Measurements from ENCODE around the gene ZMYND8.

The ZMYND8 gene

DNA sequence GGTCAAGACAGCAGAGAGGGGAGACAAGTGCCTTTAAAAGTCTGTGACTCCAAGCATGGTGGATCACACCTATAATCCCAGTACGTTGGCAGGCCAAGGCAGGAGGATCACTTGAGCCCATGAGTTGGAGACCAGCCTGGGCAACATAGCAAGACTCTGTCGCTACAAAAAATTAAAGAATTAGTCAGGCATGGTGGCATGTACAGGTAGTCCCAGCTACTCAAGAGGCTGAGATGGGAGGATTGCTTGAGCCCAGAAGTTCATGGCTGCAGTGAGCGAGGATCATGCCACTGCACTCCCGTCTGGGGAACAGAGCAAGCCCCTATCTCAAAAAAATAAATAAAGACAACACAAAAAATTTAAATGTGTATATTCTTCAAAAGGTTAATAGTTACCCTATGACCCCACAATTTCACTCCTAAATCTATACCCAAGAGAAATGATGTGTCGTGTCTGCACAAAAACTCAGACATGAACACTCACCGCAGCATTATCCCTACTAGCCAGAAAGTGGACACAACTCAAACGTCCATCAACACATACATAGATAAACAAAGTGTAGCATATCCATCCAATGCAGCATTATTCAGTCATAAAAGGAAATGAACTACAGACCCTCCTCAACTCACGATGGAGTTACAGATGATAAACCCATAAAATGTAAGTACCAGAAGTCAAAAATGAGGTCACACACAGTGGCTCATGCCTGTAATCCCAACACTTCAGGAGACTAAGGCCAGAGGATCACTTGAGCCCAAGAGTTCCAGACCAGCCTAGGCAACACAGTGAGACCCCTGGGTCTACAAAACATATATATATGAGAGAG is 23.9 kb downstream of the ZMYND8 start:
- DNase-seq (ENCODE audit: low read depth in 2 of 2): no peak

DNA sequence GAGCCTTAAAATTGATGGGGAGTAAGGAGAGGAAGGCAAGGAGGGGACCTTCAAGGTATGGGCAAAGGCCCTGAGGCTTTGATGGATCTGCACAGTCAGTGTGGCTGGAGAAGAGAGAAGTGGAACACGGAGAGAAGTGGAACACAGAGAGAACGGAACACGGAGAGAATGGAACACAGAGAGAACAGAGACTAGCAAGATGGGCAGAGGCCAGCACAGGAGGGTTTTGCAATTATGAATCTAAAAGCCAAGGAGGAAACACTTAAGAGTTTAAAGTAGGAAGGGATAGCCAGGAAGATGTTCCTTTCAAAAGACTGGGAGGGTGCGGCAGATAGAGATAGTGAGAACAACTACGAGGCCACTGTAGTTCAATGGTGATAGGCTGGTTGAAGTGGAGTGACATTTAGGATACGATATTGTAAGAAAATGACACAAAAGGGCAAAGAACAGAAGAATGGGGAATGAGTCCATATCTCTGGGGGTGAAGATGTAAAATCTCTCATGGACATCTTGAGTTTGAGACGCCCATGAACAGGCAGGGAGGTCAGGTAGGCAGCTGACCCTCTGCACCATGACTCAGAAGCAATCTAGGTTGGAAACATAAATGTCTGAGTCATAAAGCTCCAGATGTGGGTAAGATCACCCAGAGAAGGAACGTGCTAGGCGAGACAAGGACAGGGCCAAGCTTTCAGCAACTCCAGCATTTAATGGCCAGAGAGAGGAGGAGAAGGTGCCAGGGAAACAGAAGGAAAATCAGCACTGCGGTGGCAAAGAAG is 25.4 kb downstream of the ZMYND8 start:
- DNase-seq (ENCODE audit: low read depth in 2 of 2): no peak

DNA sequence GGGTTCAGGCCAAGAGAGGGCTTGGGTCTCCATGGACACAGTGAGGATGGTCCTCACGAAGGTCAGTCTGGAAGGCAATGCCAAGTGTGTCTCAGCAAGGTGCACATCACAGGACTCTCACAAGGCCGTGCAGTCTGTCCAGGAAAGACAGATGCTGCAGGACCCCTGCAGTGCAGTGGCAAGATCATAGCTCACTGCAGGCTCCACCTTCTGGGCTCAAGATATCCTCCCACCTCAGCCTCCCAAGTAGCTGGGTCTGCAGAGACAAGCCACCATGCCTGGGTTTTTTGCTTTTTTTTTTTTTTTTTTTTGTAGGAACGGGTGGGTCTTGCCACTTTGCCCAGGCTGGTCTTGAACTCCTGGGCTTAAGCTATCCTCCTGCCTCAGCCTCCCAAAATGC is 26.4 kb downstream of the ZMYND8 start:
- no peak for DNase-seq (ENCODE audit: low read depth in 2 of 2)

DNA sequence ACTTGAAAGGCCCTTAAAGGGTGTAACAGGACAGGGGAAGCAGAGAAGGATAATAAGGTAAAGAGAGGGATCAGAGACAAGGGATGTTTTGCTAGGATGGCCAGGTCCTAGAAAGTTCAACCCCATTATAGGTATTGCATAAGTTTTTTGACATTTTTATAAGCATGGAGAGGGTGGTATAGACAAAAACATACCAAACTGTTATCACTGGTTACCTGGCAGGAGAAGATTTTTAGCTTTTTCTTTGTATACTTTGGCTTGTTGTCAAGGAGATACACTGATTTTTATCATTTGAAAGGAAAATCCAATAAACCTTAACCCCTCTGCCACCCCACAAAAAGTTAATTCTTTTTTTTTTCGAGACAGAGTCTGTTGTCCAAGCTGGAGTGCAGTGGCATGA is 28.4 kb downstream of the ZMYND8 start:
- DNase-seq (ENCODE audit: low read depth in 2 of 2): no peak

DNA sequence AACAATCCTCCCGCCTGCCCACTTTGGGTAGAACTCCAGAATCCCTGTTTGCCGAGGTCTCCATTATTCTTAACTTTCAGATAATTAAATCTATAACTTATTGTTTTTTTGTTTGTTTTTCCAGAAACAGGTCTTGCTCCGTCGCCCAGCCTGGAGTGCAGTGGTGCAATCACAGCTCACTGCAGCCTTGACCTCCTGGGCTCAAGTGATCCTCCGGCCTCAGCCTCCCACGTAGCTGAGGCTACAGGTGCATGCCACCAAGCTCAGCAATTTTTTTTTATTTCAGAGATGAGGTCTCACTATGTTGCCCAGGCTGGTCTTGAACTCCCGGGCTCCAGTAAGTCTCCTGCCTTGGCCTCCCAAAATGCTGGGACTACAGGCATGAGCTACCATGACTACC is 28.8 kb downstream of the ZMYND8 start:
- DNase-seq (ENCODE audit: low read depth in 2 of 2): no peak

DNA sequence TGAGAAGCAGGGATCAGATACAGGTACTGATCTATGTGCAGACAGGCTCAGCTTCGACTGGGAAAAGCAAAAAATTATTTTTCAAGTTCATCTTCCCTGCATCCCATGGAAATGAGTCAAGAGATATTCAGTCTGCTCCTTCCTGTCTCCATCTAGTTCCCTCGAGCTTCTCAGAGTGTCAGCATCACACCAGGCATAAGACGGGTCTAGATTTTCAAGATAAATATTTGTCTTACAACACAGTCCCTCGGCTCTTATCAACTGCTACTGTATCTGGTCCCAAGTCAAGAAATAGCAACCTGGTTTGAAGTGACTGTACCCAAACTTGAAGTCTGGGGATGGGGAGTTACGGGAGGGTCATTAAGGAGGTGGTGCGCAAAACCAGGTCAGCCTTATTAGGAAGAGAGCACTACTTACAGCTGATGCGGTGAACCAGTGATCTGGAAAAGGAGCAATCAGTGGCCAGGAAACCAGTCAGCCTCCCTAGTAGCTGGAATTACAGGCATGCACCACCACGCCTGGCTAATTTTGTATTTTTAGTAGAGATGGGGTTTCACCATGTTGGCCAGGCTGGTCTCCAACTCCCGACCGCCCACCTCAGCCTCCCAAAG is 29.7 kb downstream of the ZMYND8 start:
- no peak for DNase-seq (ENCODE audit: low read depth in 2 of 2)

DNA sequence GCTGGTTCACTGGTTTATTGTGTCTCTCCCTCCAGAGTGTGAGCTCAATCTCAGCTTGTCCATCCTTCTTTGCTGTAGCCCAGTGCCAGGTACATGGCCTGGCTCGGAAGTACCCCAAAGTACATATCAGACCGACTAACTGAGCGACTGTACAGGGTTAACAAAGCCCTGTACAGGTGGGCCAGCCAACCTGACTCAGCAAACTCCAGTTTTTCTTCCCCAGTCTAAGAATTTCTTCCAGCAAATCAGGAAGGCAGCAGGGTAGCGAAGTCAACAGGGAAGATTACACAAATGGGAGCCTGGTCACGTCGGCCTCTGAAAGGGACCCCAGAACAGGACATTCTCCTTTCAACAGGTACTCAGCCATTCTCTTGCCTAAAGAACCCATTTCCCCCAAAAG is 31.3 kb downstream of the ZMYND8 start:
- no peak for DNase-seq (ENCODE audit: low read depth in 2 of 2)

DNA sequence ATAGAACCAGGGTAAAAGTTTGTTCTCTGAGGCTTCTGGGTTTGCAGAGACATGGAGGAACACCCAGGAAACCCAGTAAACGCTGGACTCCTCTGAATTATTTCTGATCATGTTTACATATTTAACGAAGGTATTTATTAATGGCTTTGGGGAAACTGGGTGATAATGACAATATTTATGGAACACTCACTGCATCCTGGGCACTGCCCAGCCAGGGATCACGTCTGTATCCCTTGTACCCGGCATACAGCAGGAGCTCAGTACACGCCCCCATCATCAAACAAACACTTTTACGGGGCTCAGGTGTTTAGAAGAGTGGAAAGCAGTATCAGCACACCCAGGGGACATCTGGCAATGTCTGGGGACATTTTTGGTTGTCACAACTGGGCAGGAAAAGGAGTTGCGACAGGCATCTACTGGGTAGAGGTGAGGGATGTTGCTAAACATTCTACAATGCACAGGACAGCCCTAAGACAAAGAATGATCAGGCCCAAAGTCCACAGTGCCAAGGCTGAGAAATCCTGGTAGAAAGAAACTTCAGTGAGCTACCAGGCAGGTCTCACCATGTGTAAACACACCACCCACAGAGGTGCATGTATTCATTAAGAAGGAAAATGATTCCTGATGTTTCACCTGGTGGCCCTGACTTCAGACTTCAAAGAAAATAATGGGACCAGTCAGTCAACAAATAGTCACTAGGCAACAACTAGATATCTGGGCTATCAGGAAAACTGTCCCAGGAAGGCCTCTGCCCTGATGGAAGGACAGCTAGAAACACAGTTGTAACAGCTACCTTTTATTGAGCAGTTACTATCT is 35.3 kb downstream of the ZMYND8 start:
- DNase-seq (ENCODE audit: low read depth in 2 of 2): no peak

DNA sequence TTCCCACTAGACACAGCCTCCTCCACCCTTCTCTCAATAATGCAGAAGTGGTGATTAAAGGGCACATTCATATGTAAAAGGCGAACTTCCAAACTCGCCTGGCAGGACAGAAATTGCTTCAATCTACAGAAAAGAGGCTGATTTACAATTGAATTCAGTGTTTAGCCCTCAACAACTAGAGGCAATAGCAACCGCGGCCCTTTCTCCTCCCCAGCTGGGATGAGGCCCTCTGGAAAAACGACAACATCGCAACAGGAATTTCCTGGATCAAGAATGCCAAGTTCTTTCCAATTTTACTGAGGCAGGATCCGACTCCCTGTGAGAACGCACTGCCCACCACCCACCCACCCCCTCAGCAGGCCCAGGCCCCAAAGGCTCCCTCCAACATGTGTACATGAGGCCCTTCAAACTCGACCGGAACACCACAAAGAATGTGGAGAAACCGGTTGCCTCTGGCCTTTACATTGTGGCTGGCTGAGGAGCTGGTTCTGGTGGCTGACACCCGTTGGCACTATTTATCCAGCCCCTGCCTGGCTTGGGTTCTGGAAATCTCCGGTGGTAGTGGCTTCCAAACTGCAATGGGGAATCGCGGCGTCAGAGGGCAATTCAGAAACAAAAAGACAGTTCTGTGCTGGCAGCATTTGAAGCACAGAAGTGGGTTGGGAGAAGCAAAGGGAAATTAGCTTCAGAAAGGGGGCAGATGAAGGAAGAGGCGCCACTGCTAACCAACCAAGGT is 36.8 kb downstream of the ZMYND8 start:
- no peak for DNase-seq (ENCODE audit: low read depth in 2 of 2)

DNA sequence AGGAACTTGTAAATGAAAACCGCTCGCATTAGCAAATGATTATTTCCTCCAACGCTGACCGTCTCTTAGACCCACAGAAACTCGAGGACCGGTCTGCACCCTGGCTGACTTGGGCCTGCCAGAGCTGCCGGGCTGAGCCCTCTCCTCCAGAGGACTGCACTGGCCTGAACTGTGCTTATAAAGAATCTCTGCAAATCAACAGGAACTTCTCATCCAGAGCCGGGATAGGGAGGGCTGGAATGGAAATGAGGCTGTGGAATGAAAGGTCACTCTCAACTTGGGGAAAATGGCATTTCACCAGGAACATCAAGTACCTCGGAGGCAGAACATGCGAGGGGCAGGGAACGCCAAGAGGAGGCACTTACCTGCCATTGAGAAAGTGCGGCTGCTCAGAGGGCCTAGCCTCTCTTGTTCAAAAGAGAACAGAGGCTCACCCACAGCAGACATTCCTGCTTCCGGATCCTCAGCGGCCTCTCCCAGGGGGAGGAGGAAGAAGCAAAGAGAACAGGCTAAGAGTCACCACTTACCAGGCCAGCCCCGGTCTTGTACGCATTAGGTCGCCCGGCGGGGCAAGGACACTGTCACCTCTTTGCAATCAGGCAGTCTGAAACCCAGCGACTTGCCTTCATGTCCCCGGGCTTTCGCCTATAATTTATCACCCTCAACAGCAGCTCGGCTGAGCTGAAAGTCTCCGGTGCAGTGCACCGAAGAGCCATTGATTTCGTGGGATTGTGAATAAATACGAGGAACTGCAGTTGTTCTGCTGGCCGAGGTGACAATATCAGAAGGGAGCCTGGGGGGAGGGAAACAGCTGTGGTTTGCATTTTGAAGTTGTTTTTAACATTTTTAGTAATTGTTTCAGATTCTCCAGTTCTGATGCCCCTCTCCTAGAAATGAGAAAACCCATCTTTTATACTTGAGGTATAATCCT is 37.6 kb downstream of the ZMYND8 start:
- DNase-seq (ENCODE audit: low read depth in 2 of 2): peak in 1 of 2 donors; percentile 7

DNA sequence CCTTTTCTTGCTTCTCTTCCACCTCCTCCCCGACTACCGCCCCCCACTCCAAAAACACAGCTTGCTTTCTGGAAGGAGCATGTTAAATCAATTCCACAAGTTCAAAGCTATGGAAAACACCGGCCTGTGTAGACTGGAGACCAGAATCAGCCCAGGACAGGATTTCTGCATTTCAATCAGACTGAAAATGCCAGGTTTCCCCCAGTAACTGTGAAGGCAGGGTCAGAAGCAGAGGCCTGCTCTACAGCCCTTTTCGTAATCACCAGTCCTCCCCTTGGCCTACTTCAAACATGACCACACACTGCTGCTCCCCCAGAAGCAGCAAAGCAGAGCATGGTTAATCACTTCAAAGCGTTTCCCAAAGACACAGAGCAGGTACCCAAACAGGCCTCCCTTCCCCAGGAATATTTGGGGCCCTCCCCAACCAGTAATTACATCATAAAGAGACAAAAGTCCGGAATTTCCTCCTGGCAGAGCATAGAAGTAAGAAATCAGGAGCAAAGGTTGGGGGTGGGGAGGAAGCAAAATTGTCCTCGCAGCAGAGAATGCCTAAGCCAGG is 38.4 kb downstream of the ZMYND8 start:
- no peak for DNase-seq (ENCODE audit: low read depth in 2 of 2)

DNA sequence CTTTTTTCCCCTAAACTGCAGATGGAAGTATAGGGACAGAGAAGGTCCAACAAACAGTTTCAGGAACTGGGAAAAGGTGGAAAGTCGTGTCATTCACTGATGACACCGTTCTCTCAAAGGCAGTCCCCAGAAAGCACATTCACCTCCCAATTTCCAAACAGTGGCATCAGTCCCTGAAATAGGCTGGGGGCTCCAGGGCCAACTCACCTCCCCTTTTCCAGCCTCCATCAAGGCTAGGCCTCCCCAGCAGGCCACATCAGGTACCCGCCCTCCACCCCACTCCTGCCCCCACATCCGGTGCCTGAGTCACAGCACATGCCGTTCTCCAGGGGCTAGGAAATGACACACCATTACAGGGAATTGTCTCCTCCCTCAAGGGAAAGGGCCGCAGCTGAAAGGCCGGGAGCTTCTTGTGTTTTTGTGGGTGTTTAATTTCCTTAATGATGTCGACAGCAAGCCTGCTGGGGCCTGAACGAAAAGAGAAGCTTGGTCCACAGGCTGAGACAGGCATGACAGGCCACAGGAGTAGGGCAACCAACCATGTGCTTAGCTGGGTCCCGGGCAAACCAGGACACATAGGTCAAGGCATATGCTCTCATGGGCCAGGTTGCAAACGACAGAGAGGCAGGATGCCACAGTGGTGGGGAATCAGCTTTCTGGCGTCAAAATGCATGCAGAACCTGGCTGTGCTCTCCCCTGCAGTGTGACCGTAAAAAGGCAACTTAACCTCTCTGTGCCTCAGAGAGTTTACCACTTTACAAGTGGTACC is 39.2 kb downstream of the ZMYND8 start:
- DNase-seq (ENCODE audit: low read depth in 2 of 2): peak; percentile 69 to 73

DNA sequence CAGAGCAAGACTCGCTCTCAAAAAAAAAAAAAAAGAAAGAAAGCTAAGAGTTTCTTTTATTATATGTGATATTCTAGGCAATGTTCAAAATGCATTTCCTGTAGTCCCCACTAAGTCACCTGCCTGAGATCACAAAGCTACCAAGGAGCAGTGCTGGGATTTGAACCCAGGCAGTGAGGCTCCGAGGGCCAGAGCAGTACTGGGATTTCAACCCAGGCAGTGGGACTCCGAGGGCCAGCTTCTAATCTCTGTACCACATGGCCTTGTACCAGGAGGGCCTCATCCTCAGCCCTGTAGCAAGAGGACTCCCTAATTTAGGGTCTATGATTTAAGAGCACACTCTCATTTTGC is 39.7 kb downstream of the ZMYND8 start:
- no peak for DNase-seq (ENCODE audit: low read depth in 2 of 2)

DNA sequence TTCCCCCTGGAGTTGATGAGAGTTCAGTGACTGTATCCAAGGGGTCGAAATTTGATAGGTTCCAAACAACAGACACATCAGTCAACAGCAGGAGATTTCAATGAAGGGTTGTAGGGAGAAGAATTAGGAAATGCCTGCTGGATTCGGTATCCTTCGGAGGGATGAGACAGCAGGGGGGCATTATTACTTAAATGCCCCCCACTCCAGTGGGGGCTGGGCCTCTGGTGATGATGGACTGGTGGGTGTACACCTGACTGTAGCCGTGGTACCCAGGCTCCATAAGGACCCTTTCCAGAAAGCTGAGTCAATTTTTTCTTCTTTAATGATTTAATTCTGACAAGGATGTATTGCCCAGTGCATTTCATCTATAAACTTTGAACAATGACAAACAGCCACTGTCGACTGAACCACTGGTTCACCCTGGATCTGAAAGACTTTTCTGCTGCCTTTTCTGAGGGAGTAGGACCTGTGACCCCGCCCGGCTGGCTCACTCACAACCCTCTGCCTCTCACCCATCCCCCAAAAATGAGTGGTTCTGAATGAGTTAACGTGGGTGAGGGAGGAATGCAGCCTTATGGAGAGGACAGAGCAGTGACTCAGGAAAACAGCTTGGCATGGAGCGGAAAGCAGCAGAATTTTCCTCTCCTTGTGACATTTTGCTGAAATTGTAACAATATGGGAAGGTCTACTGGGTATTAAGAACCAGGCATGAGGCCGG is 41.0 kb downstream of the ZMYND8 start:
- no peak for DNase-seq (ENCODE audit: low read depth in 2 of 2)

DNA sequence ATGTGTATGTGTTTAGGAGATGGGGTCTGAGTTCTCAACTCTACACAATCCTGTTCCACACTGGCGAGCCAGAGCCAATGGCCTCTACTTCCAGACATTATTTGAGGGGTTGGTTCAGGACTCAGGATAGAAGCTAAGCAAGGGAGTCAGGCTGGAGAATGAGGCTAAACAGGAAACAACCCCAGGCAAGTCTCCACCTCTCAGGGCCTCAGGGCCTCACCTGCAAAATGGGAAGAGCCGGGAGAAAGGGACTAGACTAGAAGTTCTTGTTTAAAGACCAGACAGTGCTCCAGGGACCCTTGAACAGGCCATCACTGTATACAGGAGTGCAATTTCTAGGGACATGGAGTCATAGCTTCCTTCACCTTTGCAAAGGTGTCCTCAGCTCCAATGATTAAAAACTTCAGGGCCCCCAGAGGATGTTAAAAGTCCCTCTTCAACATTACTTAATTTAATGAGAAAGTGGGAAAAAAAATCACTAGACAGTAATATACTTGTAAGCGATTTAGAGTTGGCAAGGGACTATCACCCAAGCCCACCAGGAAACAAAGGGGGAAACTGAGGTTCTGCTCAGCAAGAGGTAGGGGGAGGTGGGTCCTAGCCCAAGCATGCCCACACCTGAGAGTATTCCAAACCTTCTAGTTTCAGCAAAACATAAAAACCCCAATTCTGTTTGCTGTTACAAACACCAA is 41.7 kb downstream of the ZMYND8 start:
- no peak for DNase-seq (ENCODE audit: low read depth in 2 of 2)

DNA sequence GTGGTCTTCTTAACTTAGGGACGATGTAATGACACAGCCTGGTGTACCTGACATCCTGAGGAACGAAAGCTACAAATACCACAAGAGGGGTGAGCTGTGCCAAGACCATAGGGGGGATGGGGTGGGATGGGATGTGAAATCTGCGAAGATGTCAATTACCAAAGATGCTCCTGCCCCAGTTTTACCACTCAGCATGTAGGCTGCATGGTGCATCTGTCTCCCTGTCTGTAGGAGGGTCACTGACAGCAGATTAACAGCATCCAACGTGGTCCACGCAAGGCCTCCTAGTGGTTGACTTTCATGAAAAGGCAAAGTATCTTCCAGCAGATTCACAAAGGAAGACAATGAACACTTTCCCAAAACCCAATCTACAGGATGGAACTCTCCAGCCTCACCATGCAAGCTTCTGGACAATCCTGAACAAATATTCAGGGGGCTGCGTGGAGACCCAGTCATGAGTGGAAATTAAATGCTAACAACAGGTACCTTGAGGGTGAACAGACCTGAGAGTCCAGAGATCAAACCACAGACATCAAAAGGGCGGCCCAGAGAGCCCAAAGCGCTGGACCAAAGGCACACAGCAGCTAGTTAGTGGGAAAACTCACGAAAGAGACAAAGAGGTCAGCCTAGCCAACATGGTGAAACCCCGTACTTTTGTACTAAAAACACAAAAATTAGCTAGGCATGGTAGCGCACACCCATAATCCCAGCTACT is 44.4 kb downstream of the ZMYND8 start:
- DNase-seq (ENCODE audit: low read depth in 2 of 2): no peak

DNA sequence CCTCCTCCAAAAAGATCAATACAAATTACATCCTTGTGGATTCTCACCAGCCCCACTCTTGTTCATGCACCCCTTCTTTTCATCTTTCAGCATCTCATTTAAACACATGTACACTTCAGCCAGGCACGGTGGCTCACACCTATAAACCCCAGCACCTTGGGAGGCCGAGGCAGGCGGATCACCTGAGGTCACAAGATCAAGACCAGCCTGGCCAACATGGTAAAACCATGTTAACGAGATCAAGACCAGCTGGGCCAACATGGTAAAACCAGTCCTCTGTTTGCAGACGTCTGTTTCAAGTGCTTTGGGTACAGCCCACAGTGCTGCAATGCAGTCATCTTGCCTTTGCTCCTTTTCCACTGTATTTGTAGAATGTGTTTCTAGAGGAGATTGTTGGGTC is 45.3 kb downstream of the ZMYND8 start:
- DNase-seq (ENCODE audit: low read depth in 2 of 2): no peak

Measured in stimulated activated CD8-positive, alpha-beta memory T cell treated with anti-CD3 and anti-CD28 coated beads, Interleukin-7, amount 100 ng/mL, for 4 hours (primary cell).